Panc1 (cell line): ENCODE data around the gene PRKD1. TPM values are rescaled to one million over a fixed set of nuclear protein-coding genes. Genes with fewer than 3 reads are reported as not detected.

Experiments used
- ATAC-seq: fragments of 200-7000 bp; cut with Tn5 transposase; 2 replicates; pipeline ENCODE4 v1.9.1; 2020; ENCODE audit warnings: mild to moderate bottlenecking, moderate library complexity
- BruUV-seq: library from RNA; stranded (reverse); fragments of 400-500 nt; replicated peaks from 2 replicates; lab custom pipeline; 2021; lab: Mats Ljungman, UMichigan
- CTCF ChIA-PET: fragments of 300-600 bp; sonication (Branson Sonifier 250); formaldehyde crosslinking; loops from one replicate; lab custom pipeline; 2022; ENCODE audit warnings: antibody characterized with exemption; lab: Charles Lee
- POLR2A ChIA-PET: fragments of 300-600 bp; sonication (Branson Sonifier 250); formaldehyde crosslinking; loops from one replicate; lab custom pipeline; 2022; ENCODE audit warnings: antibody characterized with exemption; lab: Charles Lee
- DNase-seq: peaks from one replicate; pipeline ENCODE4 v3.0.0-alpha.2; 2010; ENCODE audit warnings: low read depth, low spot score
- H3K27ac ChIP-seq: 2 replicates; pipeline ENCODE4 v1.5.1; 2011; ENCODE audit warnings: mild to moderate bottlenecking, low read length, inconsistent platforms
- H3K27me3 ChIP-seq: fragments of 200-500 bp; sonication (Bioruptor generic); 2 replicates; pipeline ENCODE4 v1.6.0; 2014; ENCODE audit warnings: low read length, inconsistent platforms; ENCODE audit not compliant: control insufficient read depth, insufficient read depth
- H3K36me3 ChIP-seq: fragments of 200-500 bp; sonication (Bioruptor generic); 2 replicates; pipeline ENCODE4 v1.5.1; 2014; ENCODE audit warnings: inconsistent platforms, mild to moderate bottlenecking, low read length, moderate library complexity; ENCODE audit not compliant: control insufficient read depth, insufficient read depth
- H3K4me1 ChIP-seq: 2 replicates; pipeline ENCODE4 v1.5.1; 2011; ENCODE audit warnings: inconsistent platforms, mild to moderate bottlenecking, low read length, moderate library complexity; ENCODE audit not compliant: control insufficient read depth, insufficient read depth
- H3K4me3 ChIP-seq, 2 experiments: 2 replicates each; pipeline ENCODE4 v1.5.1; 2011 to 2012; ENCODE audit warnings: low read depth in 2 of 2, low read length in 2 of 2, mild to moderate bottlenecking in 2 of 2, inconsistent platforms in 1 of 2, moderate library complexity in 1 of 2
- H3K9me3 ChIP-seq: fragments of 200-500 bp; sonication (Bioruptor generic); 2 replicates; pipeline ENCODE4 v1.5.1; 2014; ENCODE audit warnings: low read depth, mild to moderate bottlenecking, inconsistent platforms, low read length, moderate library complexity; ENCODE audit not compliant: control insufficient read depth, insufficient read depth
- POLR2AphosphoS5 ChIP-seq: IDR thresholded peaks from 2 replicates; pipeline ENCODE4 v1.6.1; 2012; ENCODE audit warnings: mild to moderate bottlenecking, low read depth, low read length, moderate library complexity
- SIN3A ChIP-seq: IDR thresholded peaks from 2 replicates; pipeline ENCODE4 v1.6.1; 2012; ENCODE audit warnings: low read depth, mild to moderate bottlenecking, low read length, moderate library complexity, borderline replicate concordance; ENCODE audit not compliant: insufficient read depth
- TCF7L2 ChIP-seq: IDR thresholded peaks from 2 replicates; pipeline ENCODE4 v1.6.1; 2011; ENCODE audit warnings: mild to moderate bottlenecking, low read depth, low read length, inconsistent platforms
- in situ Hi-C: cut with HindIII; loops from 2 replicates; pipeline ENCODE4 v1.10.0; 2016; ENCODE audit warnings: low sequenced_read_pairs, low pct_unique_long_range_greater_than_20kb
- intact Hi-C: fragments of 100-400 bp; cut with micrococcal nuclease; formaldehyde crosslinking; loops from one replicate; pipeline ENCODE4 v1.10.0; 2022; ENCODE audit not compliant: unreplicated experiment
- total RNA-seq: library from RNA; stranded (reverse); gene quantifications from one replicate; pipeline ENCODE4 v1.2.1, GENCODE V29; 2021; ENCODE audit not compliant: unreplicated experiment
- TF ChIP-seq, protein P1 (sequence below): fragments of 450-650 bp; IDR thresholded peaks from 2 replicates; pipeline ENCODE4 v1.5.1; 2017; ENCODE audit warnings: mild to moderate bottlenecking
- TF ChIP-seq, protein P2 (sequence below), 2 experiments: IDR thresholded peaks; 2 replicates each; pipeline ENCODE4 v1.6.1; 2011 to 2012; ENCODE audit warnings: low read depth in 2 of 2, control low read depth in 1 of 2, low read length in 1 of 2, mild to moderate bottlenecking in 1 of 2, moderate library complexity in 1 of 2; ENCODE audit not compliant: insufficient read depth in 1 of 2

PRKD1 gene
- total RNA-seq, 1 experiment from 2014 or later = 8.2 TPM

DNA sequence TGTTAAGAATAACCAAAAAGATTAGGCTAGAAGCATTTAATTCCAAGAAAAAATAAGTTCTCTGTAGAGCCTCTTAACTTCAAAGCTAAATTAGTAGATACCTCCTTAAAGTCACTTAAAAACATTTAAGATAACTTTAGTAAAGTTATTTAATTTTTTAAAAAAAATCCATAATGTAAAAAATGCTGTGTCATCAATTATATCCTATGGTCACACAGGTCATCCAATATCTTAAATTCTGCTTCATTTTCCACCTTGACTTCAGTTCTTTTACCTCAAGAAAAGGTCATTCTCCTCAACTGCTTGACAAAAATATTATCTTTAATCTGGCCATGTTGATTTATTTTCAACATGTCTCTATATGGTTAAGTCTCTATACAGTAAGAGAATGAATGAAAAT, 274.3 kb downstream of the PRKD1 start:
- H3K27me3 ChIP-seq = no peaks in the 10 kb centered on the region
- no peaks in the 10 kb centered on the region for H3K36me3 ChIP-seq
- DNase-seq (no peak), ATAC-seq (no peak)
- H3K4me3 ChIP-seq = no peak overlapping the region
- H3K27ac ChIP-seq = no peak overlapping the region
- CTCF ChIA-PET = no interaction called here
- in situ Hi-C loops (no loop called here), intact Hi-C loops (no loop called here)
- no peaks in the 10 kb centered on the region for H3K4me1 ChIP-seq
- POLR2A ChIA-PET = no interaction called here
- no peak for TF ChIP-seq SIN3A
- TF ChIP-seq, protein P1, sequence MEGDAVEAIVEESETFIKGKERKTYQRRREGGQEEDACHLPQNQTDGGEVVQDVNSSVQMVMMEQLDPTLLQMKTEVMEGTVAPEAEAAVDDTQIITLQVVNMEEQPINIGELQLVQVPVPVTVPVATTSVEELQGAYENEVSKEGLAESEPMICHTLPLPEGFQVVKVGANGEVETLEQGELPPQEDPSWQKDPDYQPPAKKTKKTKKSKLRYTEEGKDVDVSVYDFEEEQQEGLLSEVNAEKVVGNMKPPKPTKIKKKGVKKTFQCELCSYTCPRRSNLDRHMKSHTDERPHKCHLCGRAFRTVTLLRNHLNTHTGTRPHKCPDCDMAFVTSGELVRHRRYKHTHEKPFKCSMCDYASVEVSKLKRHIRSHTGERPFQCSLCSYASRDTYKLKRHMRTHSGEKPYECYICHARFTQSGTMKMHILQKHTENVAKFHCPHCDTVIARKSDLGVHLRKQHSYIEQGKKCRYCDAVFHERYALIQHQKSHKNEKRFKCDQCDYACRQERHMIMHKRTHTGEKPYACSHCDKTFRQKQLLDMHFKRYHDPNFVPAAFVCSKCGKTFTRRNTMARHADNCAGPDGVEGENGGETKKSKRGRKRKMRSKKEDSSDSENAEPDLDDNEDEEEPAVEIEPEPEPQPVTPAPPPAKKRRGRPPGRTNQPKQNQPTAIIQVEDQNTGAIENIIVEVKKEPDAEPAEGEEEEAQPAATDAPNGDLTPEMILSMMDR = no peak
- TF ChIP-seq POLR2AphosphoS5 = no peak
- TF ChIP-seq, protein P2, sequence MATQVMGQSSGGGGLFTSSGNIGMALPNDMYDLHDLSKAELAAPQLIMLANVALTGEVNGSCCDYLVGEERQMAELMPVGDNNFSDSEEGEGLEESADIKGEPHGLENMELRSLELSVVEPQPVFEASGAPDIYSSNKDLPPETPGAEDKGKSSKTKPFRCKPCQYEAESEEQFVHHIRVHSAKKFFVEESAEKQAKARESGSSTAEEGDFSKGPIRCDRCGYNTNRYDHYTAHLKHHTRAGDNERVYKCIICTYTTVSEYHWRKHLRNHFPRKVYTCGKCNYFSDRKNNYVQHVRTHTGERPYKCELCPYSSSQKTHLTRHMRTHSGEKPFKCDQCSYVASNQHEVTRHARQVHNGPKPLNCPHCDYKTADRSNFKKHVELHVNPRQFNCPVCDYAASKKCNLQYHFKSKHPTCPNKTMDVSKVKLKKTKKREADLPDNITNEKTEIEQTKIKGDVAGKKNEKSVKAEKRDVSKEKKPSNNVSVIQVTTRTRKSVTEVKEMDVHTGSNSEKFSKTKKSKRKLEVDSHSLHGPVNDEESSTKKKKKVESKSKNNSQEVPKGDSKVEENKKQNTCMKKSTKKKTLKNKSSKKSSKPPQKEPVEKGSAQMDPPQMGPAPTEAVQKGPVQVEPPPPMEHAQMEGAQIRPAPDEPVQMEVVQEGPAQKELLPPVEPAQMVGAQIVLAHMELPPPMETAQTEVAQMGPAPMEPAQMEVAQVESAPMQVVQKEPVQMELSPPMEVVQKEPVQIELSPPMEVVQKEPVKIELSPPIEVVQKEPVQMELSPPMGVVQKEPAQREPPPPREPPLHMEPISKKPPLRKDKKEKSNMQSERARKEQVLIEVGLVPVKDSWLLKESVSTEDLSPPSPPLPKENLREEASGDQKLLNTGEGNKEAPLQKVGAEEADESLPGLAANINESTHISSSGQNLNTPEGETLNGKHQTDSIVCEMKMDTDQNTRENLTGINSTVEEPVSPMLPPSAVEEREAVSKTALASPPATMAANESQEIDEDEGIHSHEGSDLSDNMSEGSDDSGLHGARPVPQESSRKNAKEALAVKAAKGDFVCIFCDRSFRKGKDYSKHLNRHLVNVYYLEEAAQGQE (IDR thresholded peaks at IDR 0.05; ENCODE audit: insufficient read depth in 1 of 2, low read depth in 2 of 2, low read length in 1 of 2) = no peak
- 0 out of 2 replicates have a peak, but pooled peaks cover 7% of the 10 kb centered on the region for H3K9me3 ChIP-seq
- no TSS peak for BruUV-seq

DNA sequence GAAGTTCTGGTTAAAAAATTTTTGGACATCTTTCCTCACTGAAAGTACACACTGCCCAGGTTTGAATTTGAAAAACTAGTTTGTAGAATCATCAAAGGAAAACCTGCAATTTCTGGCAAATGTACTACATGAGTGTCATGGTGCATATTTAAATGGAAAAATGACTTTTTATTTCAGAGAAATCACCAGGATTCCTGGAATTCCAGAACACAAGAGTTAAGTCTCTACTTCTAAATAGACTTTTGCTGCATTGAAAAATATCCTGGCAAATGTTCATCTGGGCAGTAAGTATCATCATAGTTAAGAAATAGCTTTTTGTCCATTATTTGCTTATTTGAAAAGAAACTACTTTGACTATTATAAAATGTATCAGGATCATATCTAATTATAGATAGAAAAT, 275.1 kb downstream of the PRKD1 start:
- Histone ChIP-seq H3K4me3 (no peak overlapping the region), H3K9me3 (peaks cover 12% of the 10 kb centered on the region; the same call in 1 of the 2 replicates), H3K4me1 (no peaks in the 10 kb centered on the region), H3K27ac (no peak overlapping the region), H3K36me3 (no peaks in the 10 kb centered on the region), H3K27me3 (no peaks in the 10 kb centered on the region)
- BruUV-seq = no TSS peak
- ATAC-seq (no peak), DNase-seq (no peak)
- intact Hi-C loops = no loop called here
- TF ChIP-seq POLR2AphosphoS5 (no peak), SIN3A (no peak), TCF7L2 (no peak)
- TF ChIP-seq, protein P2 (IDR thresholded peaks at IDR 0.05; ENCODE audit: insufficient read depth in 1 of 2, low read depth in 2 of 2, low read length in 1 of 2) = no peak
- TF ChIP-seq, protein P1 = no peak
- in situ Hi-C loops = no loop called here
- POLR2A ChIA-PET = no interaction called here
- CTCF ChIA-PET = no interaction called here
